K562 (cell line): ENCODE data around the gene TMIGD2. TPM values are rescaled to one million over a fixed set of nuclear protein-coding genes. Genes with fewer than 3 reads are reported as not detected.
A peak's percentile ranks its signal among the peaks of the same experiment; 100 is the strongest.

Experiments used
- ATAC-seq: fragments of 200-7000 bp; cut with Tn5 transposase; 3 replicates; pipeline ENCODE4 v1.9.1; 2020; ENCODE audit warnings: moderate library complexity
- BruUV-seq: library from RNA; stranded (reverse); fragments of 400-500 nt; replicated peaks from 2 replicates; lab custom pipeline; 2021; lab: Mats Ljungman, UMichigan
- CTCF ChIA-PET: fragments of 300-600 bp; formaldehyde crosslinking; extraction: SDS; loops from one replicate; lab custom pipeline; 2021; ENCODE audit warnings: low intra/inter-chr PET ratio; lab: Yijun Ruan, JAX
- POLR2A ChIA-PET: fragments of 300-600, 350-650 bp; sonication (Branson Sonifier 250); formaldehyde crosslinking; extraction: SDS; loops from one replicate; lab custom pipeline; 2021; ENCODE audit warnings: antibody characterized with exemption, inconsistent platforms; lab: Yijun Ruan, JAX
- DNase-seq, 4 experiments: peaks; one replicate each; pipeline versions ENCODE4 v3.0.0 to v3.0.0-alpha.2; 2011 to 2018; ENCODE audit warnings: low spot score in 3 of 4, mixed read lengths in 3 of 4; ENCODE audit errors: extremely low read depth in 1 of 4
- FAIRE-seq: peaks from 2 replicates; lab custom pipeline; 2011; peaks lifted over from hg19 to GRCh38; lab: Jason Lieb, UNC
- H2AFZ ChIP-seq: 2 replicates; pipeline ENCODE4 v1.6.0; 2011; ENCODE audit warnings: low read depth, low read length, control low read depth, inconsistent platforms
- H3K27ac ChIP-seq: fragments of 200-600 bp; 3 replicates; pipeline ENCODE4 v1.8.0; 2011; ENCODE audit warnings: low read depth, mild to moderate bottlenecking, control low read depth, inconsistent platforms, low read length, moderate library complexity, mixed read lengths; ENCODE audit errors: extremely low read depth
- H3K27me3 ChIP-seq, 2 experiments: fragments of 300-600 bp in 1 of 2; 2 replicates in 1 of 2; 3 replicates in 1 of 2; pipeline versions ENCODE4 v1.6.0 to v1.8.0; 2011; ENCODE audit warnings: inconsistent platforms in 2 of 2, low read length in 2 of 2, mild to moderate bottlenecking in 1 of 2, mixed read lengths in 1 of 2, moderate library complexity in 1 of 2; ENCODE audit not compliant: control insufficient read depth in 2 of 2, insufficient read depth in 2 of 2
- H3K36me3 ChIP-seq: fragments of 300-600 bp; 3 replicates; pipeline ENCODE4 v1.8.0; 2011; ENCODE audit warnings: mild to moderate bottlenecking, low read length, inconsistent platforms; ENCODE audit not compliant: control insufficient read depth, insufficient read depth
- H3K4me1 ChIP-seq, 2 experiments: fragments of 200-600 bp in 1 of 2; replicated peaks in 1 of 2; 2 replicates in 1 of 2; 3 replicates in 1 of 2; pipeline versions ENCODE4 v1.5.1 to v1.8.0; 2011; ENCODE audit warnings: inconsistent platforms in 2 of 2, low read length in 2 of 2, mild to moderate bottlenecking in 1 of 2, mixed read lengths in 1 of 2, moderate library complexity in 1 of 2; ENCODE audit not compliant: control insufficient read depth in 2 of 2, insufficient read depth in 2 of 2
- H3K4me2 ChIP-seq: 2 replicates; pipeline ENCODE4 v1.6.1; 2011; ENCODE audit warnings: low read length, control low read depth, inconsistent platforms, mixed read lengths; ENCODE audit not compliant: insufficient read depth
- H3K4me3 ChIP-seq: fragments of 200-600 bp; sonication (generic), shearing (Covaris generic); 2 replicates; pipeline ENCODE4 v1.5.1; 2016; ENCODE audit warnings: control low read depth, inconsistent platforms
- H3K79me2 ChIP-seq: fragments of 200-600 bp; 3 replicates; pipeline ENCODE4 v1.8.0; 2011; ENCODE audit warnings: low read length, inconsistent platforms; ENCODE audit not compliant: control insufficient read depth, insufficient read depth
- H3K9ac ChIP-seq, 2 experiments: 2 replicates each; pipeline versions ENCODE4 v1.6.0 to v1.6.1; 2011; ENCODE audit warnings: low read depth in 2 of 2, low read length in 2 of 2, control low read depth in 1 of 2, inconsistent platforms in 1 of 2, mild to moderate bottlenecking in 1 of 2, mixed read lengths in 1 of 2; ENCODE audit not compliant: insufficient read depth in 1 of 2
- H3K9me1 ChIP-seq: one replicate; pipeline ENCODE4 v1.6.0; 2011; ENCODE audit warnings: inconsistent platforms, mild to moderate bottlenecking, low read length, moderate library complexity; ENCODE audit not compliant: control insufficient read depth, insufficient read depth
- H3K9me3 ChIP-seq: replicated peaks from 2 replicates; pipeline ENCODE4 v1.5.1; 2011; ENCODE audit warnings: low read depth, low read length, inconsistent platforms; ENCODE audit not compliant: control insufficient read depth, insufficient read depth
- H4K20me1 ChIP-seq: replicated peaks from 2 replicates; pipeline ENCODE4 v1.6.1; 2011; ENCODE audit warnings: low read length, inconsistent platforms, mixed read lengths; ENCODE audit not compliant: control insufficient read depth, insufficient read depth
- ARHGAP35 ChIP-seq: fragments of 450-650 bp; IDR thresholded peaks from 2 replicates; pipeline ENCODE4 v1.6.1; 2018; ENCODE audit not compliant: partially characterized antibody
- ATF7 ChIP-seq: fragments of 450-650 bp; IDR thresholded peaks from 2 replicates; pipeline ENCODE4 v1.7.1; 2014; ENCODE audit warnings: mild to moderate bottlenecking, moderate library complexity
- DIDO1 ChIP-seq: fragments of 450-650 bp; IDR thresholded peaks from 2 replicates; pipeline ENCODE4 v1.6.1; 2016; ENCODE audit warnings: low read depth, missing biosample characterization, missing genetic modification characterization
- DMBX1 ChIP-seq: fragments of 250-450 bp; sonication (Bioruptor Pico); IDR thresholded peaks from 2 replicates; pipeline ENCODE4 v1.8.0; 2022; ENCODE audit warnings: inconsistent platforms, mild to moderate bottlenecking, moderate library complexity, borderline replicate concordance
- FIP1L1 ChIP-seq: fragments of 200-400 bp; formaldehyde crosslinking; IDR thresholded peaks from 2 replicates; pipeline ENCODE4 v1.6.1; 2018; ENCODE audit warnings: mild to moderate bottlenecking, low read depth, low read length; ENCODE audit not compliant: poor library complexity, severe bottlenecking
- HDAC1 ChIP-seq, 2 experiments: fragments of 450-650 bp; IDR thresholded peaks; 2 replicates each; pipeline ENCODE4 v1.6.1; 2016 to 2017; ENCODE audit warnings: inconsistent platforms in 1 of 2, mild to moderate bottlenecking in 1 of 2, moderate library complexity in 1 of 2
- IFI16 ChIP-seq: fragments of 250-450 bp; sonication (Bioruptor Pico); IDR thresholded peaks from 2 replicates; pipeline ENCODE4 v2.1.2; 2022; ENCODE audit warnings: mild to moderate bottlenecking, inconsistent platforms
- KDM2B ChIP-seq: fragments of 250-450 bp; sonication (Bioruptor Pico); IDR thresholded peaks from 2 replicates; pipeline ENCODE4 v1.8.0; 2021; ENCODE audit warnings: mild to moderate bottlenecking, moderate library complexity
- MED1 ChIP-seq: sonication (generic); formaldehyde crosslinking; IDR thresholded peaks from 2 replicates; pipeline ENCODE4 v1.8.1; 2023; ENCODE audit warnings: missing genetic modification reagents, borderline replicate concordance
- MLLT1 ChIP-seq, 2 experiments: fragments of 450-650 bp; IDR thresholded peaks; 2 replicates each; pipeline ENCODE4 v1.6.1; 2016
- PATZ1 ChIP-seq: fragments of 250-450 bp; sonication (Bioruptor Pico); IDR thresholded peaks from 2 replicates; pipeline ENCODE4 v1.5.0; 2020; ENCODE audit warnings: mild to moderate bottlenecking, borderline replicate concordance
- PRPF4 ChIP-seq: fragments of 200-400 bp; formaldehyde crosslinking; IDR thresholded peaks from one replicate; pipeline ENCODE4 v1.6.1; 2017; ENCODE audit warnings: low read length, low read depth, mild to moderate bottlenecking; ENCODE audit not compliant: insufficient read depth, poor library complexity, severe bottlenecking
- TAF1 ChIP-seq: IDR thresholded peaks from 2 replicates; pipeline ENCODE4 v1.6.1; 2011; ENCODE audit warnings: mild to moderate bottlenecking, low read length, moderate library complexity; ENCODE audit not compliant: insufficient read depth, control insufficient read depth, severe bottlenecking; ENCODE audit errors: extremely low read depth
- TAF15 ChIP-seq: fragments of 200-400 bp; formaldehyde crosslinking; IDR thresholded peaks from 2 replicates; pipeline ENCODE4 v1.6.1; 2017; ENCODE audit warnings: mild to moderate bottlenecking, low read depth, low read length, moderate library complexity
- XRCC4 ChIP-seq: IDR thresholded peaks from one replicate; pipeline ENCODE4 v1.6.1; 2011; ENCODE audit not compliant: insufficient read depth, insufficient read length; ENCODE audit errors: extremely low read depth
- ZNF124 ChIP-seq: sonication (generic); formaldehyde crosslinking; IDR thresholded peaks from 2 replicates; pipeline ENCODE4 v1.8.1; 2022; ENCODE audit warnings: missing genetic modification reagents
- ZNF134 ChIP-seq: fragments of 250-450 bp; sonication (Bioruptor Pico); conservative IDR thresholded peaks from 2 replicates; pipeline ENCODE4 v1.4.0; 2020
- WGBS: fragments of 100-300 bp; shearing (Covaris generic); methylation state at CpG from one replicate; pipeline ENCODE4 v1.1.6; 2016; ENCODE audit warnings: low coverage, mixed read lengths; ENCODE audit not compliant: insufficient coverage; ENCODE audit errors: missing lambda C conversion rate; 5-methylcytosine and 5-hydroxymethylcytosine counted together
- in situ Hi-C: fragments of 300-500 bp; cut with MboI; formaldehyde crosslinking; loops from 4 replicates; pipeline ENCODE4 v1.15.0; 2018; ENCODE audit warnings: inconsistent platforms, mixed read lengths
- intact Hi-C: fragments of 100-400 bp; cut with micrococcal nuclease; formaldehyde crosslinking; loops from 2 replicates; pipeline ENCODE4 v1.14.2; 2022
- polyA plus RNA-seq, 8 experiments: library from polyadenylated mRNA; depleted of rRNA in 4 of 8; stranded (reverse) in 5 of 8; unstranded in 3 of 8; fragments of >200 nt; fragmentation: Nextera tagmentation in 2 of 8; fragmentation: Illumina TruSeq in 1 of 8; extraction: Ambion mirVana in 2 of 8; extraction: Trizol in 1 of 8; gene quantifications; 2 replicates each; pipeline versions ENCODE4 v1.2.1 to v1.2.3, GENCODE V29; 2011 to 2014; ENCODE audit warnings: inconsistent platforms in 1 of 8, missing spikeins in 1 of 8
- total RNA-seq, 7 experiments: library from RNA; depleted of rRNA in 6 of 7; stranded (reverse); fragments of >200 nt in 6 of 7; fragmentation: Illumina TruSeq in 2 of 7; extraction: Trizol in 2 of 7; gene quantifications; 2 replicates each; pipeline versions ENCODE4 v1.2.1 to v1.2.3, GENCODE V29; 2011 to 2021; ENCODE audit warnings: low replicate concordance in 1 of 7
- TF ChIP-seq, protein P1 (sequence below): fragments of 250-450 bp; sonication (Bioruptor Pico); IDR thresholded peaks from 2 replicates; pipeline ENCODE4 v1.6.1; 2021; ENCODE audit warnings: mild to moderate bottlenecking

TMIGD2 gene
- total and polyA plus RNA-seq, 9 of the 15 experiments (the other 6 are each of a cell fraction or from before 2014, with no cell fraction given), result not detected

DNA sequence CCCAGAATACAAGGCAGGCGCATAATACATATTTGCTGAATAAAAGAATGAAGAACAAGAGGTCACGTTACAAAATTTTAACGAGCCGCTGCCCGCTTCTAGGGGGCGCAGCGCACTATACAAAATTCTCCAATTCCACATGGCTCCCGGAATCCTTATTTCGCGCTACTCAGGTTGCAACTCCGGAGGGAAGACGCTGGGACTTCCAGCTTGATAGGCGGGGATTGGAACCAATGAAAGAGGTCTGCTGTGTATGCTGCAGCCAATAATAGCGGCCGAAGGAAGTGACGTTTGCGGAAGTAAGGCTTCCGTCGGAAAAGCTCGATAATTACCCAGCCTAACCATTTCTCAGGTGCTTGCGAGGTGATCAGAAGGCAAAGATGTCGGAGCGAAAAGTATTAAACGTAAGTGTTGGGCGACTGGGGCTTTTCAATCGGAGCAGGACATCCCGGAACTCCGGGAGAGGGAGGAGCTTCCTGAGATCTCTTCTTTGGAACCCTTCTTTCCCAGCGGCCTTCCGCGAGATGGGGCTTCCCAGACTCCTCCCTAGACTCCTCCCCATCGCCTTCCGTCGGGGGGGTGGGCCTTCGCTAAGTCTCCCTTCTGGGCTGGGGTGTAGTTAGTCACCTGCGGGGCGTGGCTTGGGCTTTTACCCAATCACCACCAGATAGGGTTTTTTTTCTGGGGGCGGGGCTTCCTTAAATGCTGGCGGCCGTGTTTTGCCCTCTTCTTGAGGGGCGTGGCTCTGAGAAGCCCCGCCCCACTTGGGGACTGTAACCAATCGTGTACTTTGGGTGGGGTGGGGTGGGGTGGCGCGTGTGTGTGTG lies 55.2 kb downstream of the TMIGD2 start, which contains the start of gene YJU2:
Gene YJU2 (plus strand): TSS at position 314 of the 827 bp plus-strand sequence. CDS start 67 bp downstream, at position 381.
- TSS peak; percentile 94 for BruUV-seq
- Histone ChIP-seq H3K4me3 (peak within 1 kb of the TSS; percentile 78), H3K27ac (peak within 1 kb of the TSS; percentile 100)
- TF ChIP-seq MED1 (CRISPR knock-in tag) (no peak), ZNF124 (no peak), FIP1L1 (no peak), DMBX1 (CRISPR knock-in tag) (no peak), KDM2B (CRISPR knock-in tag) (no peak), ARHGAP35 (no peak), PRPF4 (no peak), XRCC4 (no peak), ATF7 (peak; percentile 92), IFI16 (CRISPR knock-in tag) (no peak), PATZ1 (CRISPR knock-in tag) (no peak), HDAC1 (IDR thresholded peaks at IDR 0.05) (peak in 1 of 2 experiments; percentile 76; a peak in 2 of 4 replicates), TAF1 (peak; percentile 86), TAF15 (no peak), DIDO1 (tag) (peak; percentile 98), MLLT1 (IDR thresholded peaks at IDR 0.05) (peak in 1 of 2 experiments; percentile 98; a peak in 2 of 4 replicates), ZNF134 (no peak; the same call in 1 of the 2 replicates)
- TF ChIP-seq, protein P1, sequence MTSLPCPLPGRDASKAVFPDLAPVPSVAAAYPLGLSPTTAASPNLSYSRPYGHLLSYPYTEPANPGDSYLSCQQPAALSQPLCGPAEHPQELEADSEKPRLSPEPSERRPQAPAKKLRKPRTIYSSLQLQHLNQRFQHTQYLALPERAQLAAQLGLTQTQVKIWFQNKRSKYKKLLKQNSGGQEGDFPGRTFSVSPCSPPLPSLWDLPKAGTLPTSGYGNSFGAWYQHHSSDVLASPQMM, result no peak

More for the DNA sequence above, 55.2 kb downstream of the TMIGD2 start, which contains the start of gene YJU2:
- H3K27me3 ChIP-seq, result no peaks in the 10 kb centered on the region
- H3K36me3 ChIP-seq, result peaks cover 36% of the 10 kb centered on the region; the same call in 2 of the 3 replicates
- WGBS, result under 1% methylated on average over 39 of the region's 45 CpGs
- ATAC-seq (peak; percentile 99), FAIRE-seq (peak; percentile 98), DNase-seq (peak; percentile 99 to 100 (median 99))
- H3K9me1 ChIP-seq, result peaks cover 3% of the 10 kb centered on the region
- peaks cover 2% of the 10 kb centered on the region; the same call in 1 of the 2 replicates for H3K9me3 ChIP-seq
- H3K4me1 ChIP-seq, result peaks cover 7 to 12% of the 10 kb centered on the region in 2 experiments; a peak in 4 of 5 replicates
- intact Hi-C loops, result no loop called here
- peak within 1 kb of the TSS; percentile 97 for H3K4me2 ChIP-seq
- H3K79me2 ChIP-seq, result peaks cover 5% of the 10 kb centered on the region
- peaks cover 13% of the 10 kb centered on the region for H4K20me1 ChIP-seq
- ChIA-PET CTCF (no interaction called here), POLR2A (interaction anchor here (0.6 to 1.8 kb wide), 12 partner anchors 9 to 278 kb away, joined by 3 to 13 read pairs (median 4); partner anchors contain the start of gene EEF2)
- H2AFZ ChIP-seq, result peak within 1 kb of the TSS; percentile 98
- H3K9ac ChIP-seq, result peak within 1 kb of the TSS; percentile 90 to 98
- in situ Hi-C loops, result no loop called here
